ENCODE measurements around the gene STK39. TPM values are rescaled to one million over a fixed set of nuclear protein-coding genes. Genes with fewer than 3 reads are reported as not detected.
"Not testable (repeated sequence)": the region's sequence is repeated elsewhere in the genome, so short reads cannot be mapped to it uniquely, and the experiment has no call there.

STK39 gene
- total RNA-seq, 4 donors from 2014 or later, result 6.4 to 9.0 (median 6.7) TPM

- Histone ChIP-seq H3K27ac (no peak overlapping the region), H3K9me3 (no peaks in the 10 kb centered on the region), H3K27me3 (no peaks in the 10 kb centered on the region), H3K4me3 (replicated peaks in 1 of 3) (no peak overlapping the region), H3K36me3 (no peaks in the 10 kb centered on the region), H3K4me1 (no peaks in the 10 kb centered on the region)
- 94 to 96% methylated on average over 4 of the region's 4 CpGs for WGBS, 2 donors
- DNase-seq, result no peak
- TF ChIP-seq POLR2A (IDR thresholded peaks at IDR 0.05), result no peak
- TF ChIP-seq, protein P1, sequence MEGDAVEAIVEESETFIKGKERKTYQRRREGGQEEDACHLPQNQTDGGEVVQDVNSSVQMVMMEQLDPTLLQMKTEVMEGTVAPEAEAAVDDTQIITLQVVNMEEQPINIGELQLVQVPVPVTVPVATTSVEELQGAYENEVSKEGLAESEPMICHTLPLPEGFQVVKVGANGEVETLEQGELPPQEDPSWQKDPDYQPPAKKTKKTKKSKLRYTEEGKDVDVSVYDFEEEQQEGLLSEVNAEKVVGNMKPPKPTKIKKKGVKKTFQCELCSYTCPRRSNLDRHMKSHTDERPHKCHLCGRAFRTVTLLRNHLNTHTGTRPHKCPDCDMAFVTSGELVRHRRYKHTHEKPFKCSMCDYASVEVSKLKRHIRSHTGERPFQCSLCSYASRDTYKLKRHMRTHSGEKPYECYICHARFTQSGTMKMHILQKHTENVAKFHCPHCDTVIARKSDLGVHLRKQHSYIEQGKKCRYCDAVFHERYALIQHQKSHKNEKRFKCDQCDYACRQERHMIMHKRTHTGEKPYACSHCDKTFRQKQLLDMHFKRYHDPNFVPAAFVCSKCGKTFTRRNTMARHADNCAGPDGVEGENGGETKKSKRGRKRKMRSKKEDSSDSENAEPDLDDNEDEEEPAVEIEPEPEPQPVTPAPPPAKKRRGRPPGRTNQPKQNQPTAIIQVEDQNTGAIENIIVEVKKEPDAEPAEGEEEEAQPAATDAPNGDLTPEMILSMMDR (IDR thresholded peaks at IDR 0.05), result no peak
- intact Hi-C loops (cut with DNase I), result no loop called here
Measured at GRCh38 chr2:168087401-168087800, 160.0 kb downstream of the STK39 start.

- Histone ChIP-seq H3K36me3 (no peaks in the 10 kb centered on the region), H3K4me1 (no peaks in the 10 kb centered on the region), H3K9me3 (no peaks in the 10 kb centered on the region), H3K4me3 (replicated peaks in 1 of 3) (no peak overlapping the region), H3K27ac (no peak overlapping the region), H3K27me3 (no peaks in the 10 kb centered on the region)
- TF ChIP-seq POLR2A (IDR thresholded peaks at IDR 0.05), result no peak
- TF ChIP-seq, protein P1 (IDR thresholded peaks at IDR 0.05), result no peak
- no peak for DNase-seq
- WGBS, 2 donors, result 77 to 82% methylated on average over 5 of the region's 5 CpGs
- intact Hi-C loops (cut with DNase I), result no loop called here
Measured at GRCh38 chr2:168086851-168087250, 160.5 kb downstream of the STK39 start.

DNA sequence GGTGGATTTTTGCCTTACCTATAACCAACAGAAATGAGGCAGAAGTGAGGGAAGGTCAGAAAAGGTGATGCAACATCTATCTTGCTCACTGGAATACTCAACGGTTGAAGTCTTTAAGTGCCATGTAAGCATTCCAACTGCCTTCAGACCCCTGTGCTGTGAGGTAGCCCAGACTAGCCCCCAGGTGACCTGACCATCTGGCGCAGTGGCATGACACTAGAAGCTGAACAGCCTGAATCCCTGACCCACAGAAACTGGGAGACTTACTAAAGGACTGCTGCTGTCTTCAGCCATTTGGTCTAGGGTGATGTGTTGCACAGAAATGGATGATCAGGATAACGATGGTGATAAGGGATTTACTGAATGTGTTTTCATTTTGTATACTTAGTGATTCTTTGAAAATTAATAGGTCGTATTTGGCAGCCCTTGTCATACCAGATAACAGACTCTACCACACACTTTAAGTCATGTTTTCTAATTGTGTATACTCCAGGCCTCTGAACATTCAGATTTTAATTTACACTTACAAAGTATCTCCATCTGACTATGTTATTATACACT is 161.5 kb downstream of the STK39 start:
- no peaks in the 10 kb centered on the region for H3K36me3 ChIP-seq
- no peak for DNase-seq
- H3K27ac ChIP-seq, result no peak overlapping the region
- H3K4me1 ChIP-seq, result no peaks in the 10 kb centered on the region
- TF ChIP-seq POLR2A (IDR thresholded peaks at IDR 0.05), result no peak
- TF ChIP-seq, protein P1 (IDR thresholded peaks at IDR 0.05), result no peak
- no peak overlapping the region for H3K4me3 ChIP-seq (replicated peaks in 1 of 3)
- H3K27me3 ChIP-seq, result no peaks in the 10 kb centered on the region
- intact Hi-C loops (cut with DNase I), result no loop called here
- WGBS, 2 donors, result 85 to 92% methylated on average over 4 of the region's 4 CpGs
- H3K9me3 ChIP-seq, result no peaks in the 10 kb centered on the region

GRCh38 chr2:168084288-168084687 is 163.1 kb downstream of the STK39 start:
- 85 to 87% methylated on average over 4 of the region's 4 CpGs for WGBS, 2 donors
- Histone ChIP-seq H3K4me1 (no peaks in the 10 kb centered on the region), H3K4me3 (replicated peaks in 1 of 3) (no peak overlapping the region), H3K9me3 (no peaks in the 10 kb centered on the region), H3K27me3 (no peaks in the 10 kb centered on the region), H3K27ac (no peak overlapping the region), H3K36me3 (no peaks in the 10 kb centered on the region)
- TF ChIP-seq POLR2A (IDR thresholded peaks at IDR 0.05), result no peak
- TF ChIP-seq, protein P1 (IDR thresholded peaks at IDR 0.05), result no peak
- intact Hi-C loops (cut with DNase I), result no loop called here
- no peak for DNase-seq

DNA sequence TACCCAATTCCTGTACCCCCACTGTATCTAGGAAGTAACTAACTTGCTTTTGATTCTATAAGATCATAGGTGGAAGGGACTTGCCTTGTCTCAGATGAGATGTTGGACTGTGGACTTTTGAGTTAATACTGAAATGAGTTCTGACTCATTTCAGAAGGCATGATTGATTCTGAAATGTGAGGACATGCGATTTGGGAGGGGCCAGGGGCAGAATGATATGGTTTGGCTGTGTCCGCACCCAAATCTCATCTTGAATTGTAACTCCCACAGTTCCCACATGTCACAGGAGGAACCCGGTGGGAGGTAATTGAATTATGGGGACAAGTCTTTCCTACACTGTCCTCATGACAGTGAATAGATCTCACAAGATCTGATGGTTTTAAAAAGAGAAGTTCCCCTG is 165.9 kb downstream of the STK39 start:
- 97 to 98% methylated on average over 3 of the region's 3 CpGs for WGBS, 2 donors
- H3K27me3 ChIP-seq, result not testable (repeated sequence)

GRCh38 chr2:168079236-168079635 is 168.2 kb downstream of the STK39 start:
- 97 to 98% methylated on average over 3 of the region's 3 CpGs for WGBS, 2 donors
- intact Hi-C loops (cut with DNase I), result no loop called here
- H3K36me3 ChIP-seq, result no peaks in the 10 kb centered on the region
- TF ChIP-seq, protein P1 (IDR thresholded peaks at IDR 0.05), result no peak
- TF ChIP-seq POLR2A (IDR thresholded peaks at IDR 0.05), result no peak
- H3K27ac ChIP-seq, result no peak overlapping the region
- DNase-seq, result no peak
- H3K4me3 ChIP-seq (replicated peaks in 1 of 3), result no peak overlapping the region
- H3K9me3 ChIP-seq, result no peaks in the 10 kb centered on the region
- no peaks in the 10 kb centered on the region for H3K27me3 ChIP-seq
- no peaks in the 10 kb centered on the region for H3K4me1 ChIP-seq

More for the DNA sequence above, 165.9 kb downstream of the STK39 start:
- intact Hi-C loops (cut with DNase I); DNase-seq; H3K36me3 ChIP-seq; H3K4me1 ChIP-seq; H3K4me3 ChIP-seq (replicated peaks in 1 of 3); H3K9me3 ChIP-seq; H3K27ac ChIP-seq: not testable (repeated sequence)
